K562 (cell line): ENCODE data around the gene CASKIN1. TPM values are rescaled to one million over a fixed set of nuclear protein-coding genes. Genes with fewer than 3 reads are reported as not detected.

ENCODE experiments used
- ATAC-seq: fragments of 200-7000 bp; cut with Tn5 transposase; 3 replicates; pipeline ENCODE4 v1.9.1; 2020; ENCODE audit warnings: moderate library complexity
- BruUV-seq: library from RNA; stranded (reverse); fragments of 400-500 nt; replicated peaks from 2 replicates; lab custom pipeline; 2021; lab: Mats Ljungman, UMichigan
- CTCF ChIA-PET: fragments of 300-600 bp; formaldehyde crosslinking; extraction: SDS; loops from one replicate; lab custom pipeline; 2021; ENCODE audit warnings: low intra/inter-chr PET ratio; lab: Yijun Ruan, JAX
- POLR2A ChIA-PET: fragments of 300-600, 350-650 bp; sonication (Branson Sonifier 250); formaldehyde crosslinking; extraction: SDS; loops from one replicate; lab custom pipeline; 2021; ENCODE audit warnings: antibody characterized with exemption, inconsistent platforms; lab: Yijun Ruan, JAX
- DNase-seq, 4 experiments: peaks; one replicate each; pipeline versions ENCODE4 v3.0.0 to v3.0.0-alpha.2; 2011 to 2018; ENCODE audit warnings: low spot score in 3 of 4, mixed read lengths in 3 of 4; ENCODE audit errors: extremely low read depth in 1 of 4
- FAIRE-seq: peaks from 2 replicates; lab custom pipeline; 2011; peaks lifted over from hg19 to GRCh38; lab: Jason Lieb, UNC
- H2AFZ ChIP-seq: 2 replicates; pipeline ENCODE4 v1.6.0; 2011; ENCODE audit warnings: low read depth, low read length, control low read depth, inconsistent platforms
- H3K27ac ChIP-seq: fragments of 200-600 bp; 3 replicates; pipeline ENCODE4 v1.8.0; 2011; ENCODE audit warnings: low read depth, mild to moderate bottlenecking, control low read depth, inconsistent platforms, low read length, moderate library complexity, mixed read lengths; ENCODE audit errors: extremely low read depth
- H3K27me3 ChIP-seq, 2 experiments: fragments of 300-600 bp in 1 of 2; 2 replicates in 1 of 2; 3 replicates in 1 of 2; pipeline versions ENCODE4 v1.6.0 to v1.8.0; 2011; ENCODE audit warnings: inconsistent platforms in 2 of 2, low read length in 2 of 2, mild to moderate bottlenecking in 1 of 2, mixed read lengths in 1 of 2, moderate library complexity in 1 of 2; ENCODE audit not compliant: control insufficient read depth in 2 of 2, insufficient read depth in 2 of 2
- H3K36me3 ChIP-seq: fragments of 300-600 bp; 3 replicates; pipeline ENCODE4 v1.8.0; 2011; ENCODE audit warnings: mild to moderate bottlenecking, low read length, inconsistent platforms; ENCODE audit not compliant: control insufficient read depth, insufficient read depth
- H3K4me1 ChIP-seq, 2 experiments: fragments of 200-600 bp in 1 of 2; replicated peaks in 1 of 2; 2 replicates in 1 of 2; 3 replicates in 1 of 2; pipeline versions ENCODE4 v1.5.1 to v1.8.0; 2011; ENCODE audit warnings: inconsistent platforms in 2 of 2, low read length in 2 of 2, mild to moderate bottlenecking in 1 of 2, mixed read lengths in 1 of 2, moderate library complexity in 1 of 2; ENCODE audit not compliant: control insufficient read depth in 2 of 2, insufficient read depth in 2 of 2
- H3K4me2 ChIP-seq: 2 replicates; pipeline ENCODE4 v1.6.1; 2011; ENCODE audit warnings: low read length, control low read depth, inconsistent platforms, mixed read lengths; ENCODE audit not compliant: insufficient read depth
- H3K4me3 ChIP-seq: fragments of 200-600 bp; sonication (generic), shearing (Covaris generic); 2 replicates; pipeline ENCODE4 v1.5.1; 2016; ENCODE audit warnings: control low read depth, inconsistent platforms
- H3K79me2 ChIP-seq: fragments of 200-600 bp; 3 replicates; pipeline ENCODE4 v1.8.0; 2011; ENCODE audit warnings: low read length, inconsistent platforms; ENCODE audit not compliant: control insufficient read depth, insufficient read depth
- H3K9ac ChIP-seq, 2 experiments: 2 replicates each; pipeline versions ENCODE4 v1.6.0 to v1.6.1; 2011; ENCODE audit warnings: low read depth in 2 of 2, low read length in 2 of 2, control low read depth in 1 of 2, inconsistent platforms in 1 of 2, mild to moderate bottlenecking in 1 of 2, mixed read lengths in 1 of 2; ENCODE audit not compliant: insufficient read depth in 1 of 2
- H3K9me1 ChIP-seq: one replicate; pipeline ENCODE4 v1.6.0; 2011; ENCODE audit warnings: inconsistent platforms, mild to moderate bottlenecking, low read length, moderate library complexity; ENCODE audit not compliant: control insufficient read depth, insufficient read depth
- H3K9me3 ChIP-seq: replicated peaks from 2 replicates; pipeline ENCODE4 v1.5.1; 2011; ENCODE audit warnings: low read depth, low read length, inconsistent platforms; ENCODE audit not compliant: control insufficient read depth, insufficient read depth
- H4K20me1 ChIP-seq: replicated peaks from 2 replicates; pipeline ENCODE4 v1.6.1; 2011; ENCODE audit warnings: low read length, inconsistent platforms, mixed read lengths; ENCODE audit not compliant: control insufficient read depth, insufficient read depth
- ADNP ChIP-seq: fragments of 200-800 bp; sonication (Bioruptor generic); IDR thresholded peaks from 2 replicates; pipeline ENCODE4 v1.6.1; 2016; ENCODE audit warnings: missing genetic modification characterization, missing compliant biosample characterization
- BCOR ChIP-seq: fragments of 450-650 bp; IDR thresholded peaks from 2 replicates; pipeline ENCODE4 v1.6.1; 2016
- CBX1 ChIP-seq: sonication (generic); IDR thresholded peaks from 2 replicates; pipeline ENCODE4 v1.6.1; 2016; ENCODE audit warnings: antibody characterized with exemption, low read depth, mild to moderate bottlenecking
- CREBBP ChIP-seq: IDR thresholded peaks from one replicate; pipeline ENCODE4 v1.6.1; 2012; ENCODE audit warnings: low read depth, mild to moderate bottlenecking, control low read depth, inconsistent platforms, low read length
- HDAC2 ChIP-seq: fragments of 450-650 bp; IDR thresholded peaks from 2 replicates; pipeline ENCODE4 v1.6.1; 2016; ENCODE audit warnings: mild to moderate bottlenecking
- KDM1A ChIP-seq, 2 experiments: fragments of 450-650 bp; IDR thresholded peaks; 2 replicates each; pipeline ENCODE4 v1.6.1; 2016; ENCODE audit warnings: mild to moderate bottlenecking in 2 of 2
- PTBP1 ChIP-seq: fragments of 200-400 bp; formaldehyde crosslinking; IDR thresholded peaks from 2 replicates; pipeline ENCODE4 v1.6.1; 2017; ENCODE audit warnings: low read depth, low read length
- RBM25 ChIP-seq: fragments of 200-400 bp; formaldehyde crosslinking; IDR thresholded peaks from 2 replicates; pipeline ENCODE4 v1.6.1; 2018; ENCODE audit warnings: low read length, low read depth, moderate library complexity; ENCODE audit not compliant: severe bottlenecking
- RCOR1 ChIP-seq, 2 experiments: IDR thresholded peaks; 2 replicates each; pipeline ENCODE4 v1.6.1; 2012; ENCODE audit warnings: low read depth in 2 of 2, low read length in 2 of 2, borderline replicate concordance in 1 of 2, improper control_type of control experiment in 1 of 2
- TAF7 ChIP-seq: fragments of 450-650 bp; IDR thresholded peaks from 2 replicates; pipeline ENCODE4 v1.6.1; 2016; ENCODE audit warnings: missing genetic modification characterization, missing compliant biosample characterization
- ZNF121 ChIP-seq: sonication (generic); formaldehyde crosslinking; conservative IDR thresholded peaks from 2 replicates; pipeline ENCODE4 v1.8.0; 2022; ENCODE audit warnings: missing genetic modification reagents
- ZNF696 ChIP-seq: fragments of 250-450 bp; sonication (Bioruptor Pico); conservative IDR thresholded peaks from 2 replicates; pipeline ENCODE4 v1.4.0; 2020; ENCODE audit warnings: mild to moderate bottlenecking, moderate library complexity
- WGBS: fragments of 100-300 bp; shearing (Covaris generic); methylation state at CpG from one replicate; pipeline ENCODE4 v1.1.6; 2016; ENCODE audit warnings: low coverage, mixed read lengths; ENCODE audit not compliant: insufficient coverage; ENCODE audit errors: missing lambda C conversion rate; 5-methylcytosine and 5-hydroxymethylcytosine counted together
- in situ Hi-C: fragments of 300-500 bp; cut with MboI; formaldehyde crosslinking; loops from 4 replicates; pipeline ENCODE4 v1.15.0; 2018; ENCODE audit warnings: inconsistent platforms, mixed read lengths
- intact Hi-C: fragments of 100-400 bp; cut with micrococcal nuclease; formaldehyde crosslinking; loops from 2 replicates; pipeline ENCODE4 v1.14.2; 2022
- polyA plus RNA-seq, 8 experiments: library from polyadenylated mRNA; depleted of rRNA in 4 of 8; stranded (reverse) in 5 of 8; unstranded in 3 of 8; fragments of >200 nt; fragmentation: Nextera tagmentation in 2 of 8; fragmentation: Illumina TruSeq in 1 of 8; extraction: Ambion mirVana in 2 of 8; extraction: Trizol in 1 of 8; gene quantifications; 2 replicates each; pipeline versions ENCODE4 v1.2.1 to v1.2.3, GENCODE V29; 2011 to 2014; ENCODE audit warnings: inconsistent platforms in 1 of 8, missing spikeins in 1 of 8
- total RNA-seq, 7 experiments: library from RNA; depleted of rRNA in 6 of 7; stranded (reverse); fragments of >200 nt in 6 of 7; fragmentation: Illumina TruSeq in 2 of 7; extraction: Trizol in 2 of 7; gene quantifications; 2 replicates each; pipeline versions ENCODE4 v1.2.1 to v1.2.3, GENCODE V29; 2011 to 2021; ENCODE audit warnings: low replicate concordance in 1 of 7

CASKIN1 gene
- total and polyA plus RNA-seq, 9 of the 15 experiments (the other 6 are each of a cell fraction or from before 2014, with no cell fraction given), result 0.15 to 4.5 (median 1.5) TPM; not detected in 2

DNA sequence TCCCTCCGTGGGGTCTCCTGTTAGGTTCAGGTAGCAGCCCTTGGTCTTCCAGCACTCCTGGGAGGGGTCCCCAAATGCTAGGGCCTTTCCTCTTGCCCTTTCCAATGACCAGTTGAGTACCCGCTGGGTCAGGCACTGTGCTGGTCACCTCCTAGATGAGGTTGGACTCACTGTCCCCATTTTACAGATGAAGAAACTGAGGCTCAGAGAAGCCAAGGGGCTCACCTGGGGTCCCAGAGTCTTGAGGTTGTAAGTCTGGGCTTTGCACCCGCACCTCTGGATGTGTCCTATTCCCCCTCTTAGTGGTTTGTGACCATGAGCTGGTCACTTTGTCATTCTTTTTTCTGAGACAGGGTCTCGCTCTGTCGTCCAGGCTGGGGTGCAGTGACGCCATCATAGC lies 1.4 kb upstream of the CASKIN1 start:
- in situ Hi-C loops (no loop called here), intact Hi-C loops (loop anchor here (5.0 kb wide), 2 partner anchors 55 to 300 kb away; partner anchors contain the start of gene ECI1)
- POLR2A ChIA-PET, result no interaction called here
- TF ChIP-seq CBX1, result peak; percentile 59; the same call in 1 of the 2 replicates
- TF ChIP-seq ZNF121 (CRISPR knock-in tag), result peak; percentile 50; the same call in 1 of the 2 replicates
- peak; percentile 82 for TF ChIP-seq BCOR
- TF ChIP-seq ZNF696 (CRISPR knock-in tag), result no peak
- 0 out of 2 replicates have a peak, but pooled peaks have one; percentile 31 for TF ChIP-seq PTBP1
- TF ChIP-seq CREBBP, result no peak
- peak; percentile 62; the same call in 1 of the 2 replicates for TF ChIP-seq HDAC2
- peak in 1 of 2 experiments; percentile 67; a peak in 3 of 4 replicates for TF ChIP-seq RCOR1 (IDR thresholded peaks at IDR 0.05; ENCODE audit: borderline replicate concordance in 1 of 2, low read depth in 2 of 2, low read length in 2 of 2)
- peak; percentile 63 to 85 for TF ChIP-seq KDM1A (IDR thresholded peaks at IDR 0.05)
- no peak for TF ChIP-seq TAF7 (tag)
- TF ChIP-seq RBM25, result peak; percentile 89
- TF ChIP-seq ADNP (tag), result peak; percentile 47; the same call in 1 of the 2 replicates
- Histone ChIP-seq H3K4me3 (no peak overlapping the region), H3K27ac (no peak overlapping the region), H3K27me3 (peaks cover 0 to 5% of the 10 kb centered on the region in 2 experiments; a peak in 2 of 5 replicates), H3K36me3 (no peaks in the 10 kb centered on the region), H3K79me2 (no peaks in the 10 kb centered on the region), H2AFZ (no peak overlapping the region), H3K9me1 (no peaks in the 10 kb centered on the region), H3K9me3 (no peaks in the 10 kb centered on the region), H4K20me1 (0 out of 2 replicates have a peak, but pooled peaks cover 3% of the 10 kb centered on the region), H3K9ac (peak overlapping the region in 1 of 2 experiments; percentile 74; a peak in 1 of 4 replicates), H3K4me1 (peaks cover 3 to 51% of the 10 kb centered on the region in 2 experiments; a peak in 4 of 5 replicates), H3K4me2 (no peak overlapping the region)
- CTCF ChIA-PET, result no interaction called here
- BruUV-seq, result no TSS peak
- FAIRE-seq (no peak), DNase-seq (no peak), ATAC-seq (no peak)
- 62% methylated on average over 6 of the region's 6 CpGs for WGBS
